Ascending aorta (tissue), 2 donors: Measurements from ENCODE around the gene OR51E1. TPM values are rescaled to one million over a fixed set of nuclear protein-coding genes. Genes with fewer than 3 reads are reported as not detected.
A peak's percentile ranks its signal among the peaks of the same experiment; 100 is the strongest.

Source experiments
- DNase-seq, 2 donors: peaks; one replicate each; pipeline ENCODE4 v3.0.0-alpha.2; 2019; ENCODE audit warnings: low spot score in 2 of 2
- H3K27ac ChIP-seq, 2 donors: fragments of 200-600 bp; sonication (generic); one replicate each; pipeline ENCODE4 v1.5.1; 2016 to 2017; ENCODE audit warnings: mild to moderate bottlenecking in 1 of 2
- H3K27me3 ChIP-seq: fragments of 200-600 bp; sonication (generic); one replicate; pipeline ENCODE4 v1.5.1; 2017
- H3K36me3 ChIP-seq, 2 donors: fragments of 200-600 bp; sonication (generic); one replicate each; pipeline ENCODE4 v1.5.1; 2016
- H3K4me1 ChIP-seq, 2 donors: fragments of 200-600 bp; sonication (generic); one replicate each; pipeline ENCODE4 v1.5.1; 2016 to 2017; ENCODE audit warnings: mild to moderate bottlenecking in 1 of 2
- H3K4me3 ChIP-seq, 2 donors: fragments of 200-600 bp; sonication (generic); one replicate each; pipeline ENCODE4 v1.5.1; 2016 to 2017; ENCODE audit warnings: mild to moderate bottlenecking in 1 of 2
- H3K9me3 ChIP-seq, 2 donors: fragments of 200-600 bp; sonication (generic); one replicate each; pipeline ENCODE4 v1.5.1; 2016
- intact Hi-C: fragments of 100-400 bp; cut with DNase I; formaldehyde crosslinking; loops from one replicate; pipeline ENCODE4 v1.15.1; 2023
- total RNA-seq: library from RNA; depleted of rRNA; stranded (reverse); fragments of >200 nt; gene quantifications from one replicate; pipeline ENCODE4 v1.1.0, GENCODE V29; 2016
- TF ChIP-seq, protein P1 (sequence below), 3 experiments: fragments of 200-600 bp in 2 of 3; fragments of 450-650 bp in 1 of 3; sonication (generic) in 2 of 3; IDR thresholded peaks; one replicate each; pipeline ENCODE4 v1.5.1; 2016 to 2019; ENCODE audit warnings: antibody characterized with exemption in 3 of 3, mild to moderate bottlenecking in 1 of 3, moderate library complexity in 1 of 3

Gene OR51E1, protein sequence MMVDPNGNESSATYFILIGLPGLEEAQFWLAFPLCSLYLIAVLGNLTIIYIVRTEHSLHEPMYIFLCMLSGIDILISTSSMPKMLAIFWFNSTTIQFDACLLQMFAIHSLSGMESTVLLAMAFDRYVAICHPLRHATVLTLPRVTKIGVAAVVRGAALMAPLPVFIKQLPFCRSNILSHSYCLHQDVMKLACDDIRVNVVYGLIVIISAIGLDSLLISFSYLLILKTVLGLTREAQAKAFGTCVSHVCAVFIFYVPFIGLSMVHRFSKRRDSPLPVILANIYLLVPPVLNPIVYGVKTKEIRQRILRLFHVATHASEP
- 1.7 TPM for total RNA-seq

DNA sequence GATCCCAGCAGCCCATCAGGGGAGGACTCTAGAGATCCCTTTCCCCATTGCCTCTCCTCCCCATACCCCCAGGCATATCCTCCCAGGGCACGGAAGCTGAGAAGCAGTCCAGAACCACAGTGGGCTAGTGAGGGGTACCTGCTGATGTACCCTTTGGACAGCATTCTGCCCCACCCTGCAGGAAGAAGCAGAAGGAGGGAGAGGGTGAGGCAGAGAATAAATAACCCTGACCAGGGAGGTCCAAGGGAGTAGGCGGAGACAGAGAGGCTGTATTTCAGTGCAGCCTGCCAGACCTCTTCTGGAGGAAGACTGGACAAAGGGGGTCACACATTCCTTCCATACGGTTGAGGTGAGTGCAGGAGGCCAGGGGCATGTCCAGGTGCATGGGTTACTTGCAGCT, at the start of gene OR51E1:
TSS of gene OR51E1 (plus strand) at position 301 of the 400 bp plus-strand sequence. CDS start 8,545 bp downstream, outside the sequence.
- Histone ChIP-seq H3K4me1 (no peaks in the 10 kb centered on the region), H3K27me3 (no peaks in the 10 kb centered on the region), H3K9me3 (no peaks in the 10 kb centered on the region), H3K4me3 (no peak within 1 kb of the TSS), H3K36me3 (no peaks in the 10 kb centered on the region), H3K27ac (no peak within 1 kb of the TSS)
- TF ChIP-seq, protein P1, sequence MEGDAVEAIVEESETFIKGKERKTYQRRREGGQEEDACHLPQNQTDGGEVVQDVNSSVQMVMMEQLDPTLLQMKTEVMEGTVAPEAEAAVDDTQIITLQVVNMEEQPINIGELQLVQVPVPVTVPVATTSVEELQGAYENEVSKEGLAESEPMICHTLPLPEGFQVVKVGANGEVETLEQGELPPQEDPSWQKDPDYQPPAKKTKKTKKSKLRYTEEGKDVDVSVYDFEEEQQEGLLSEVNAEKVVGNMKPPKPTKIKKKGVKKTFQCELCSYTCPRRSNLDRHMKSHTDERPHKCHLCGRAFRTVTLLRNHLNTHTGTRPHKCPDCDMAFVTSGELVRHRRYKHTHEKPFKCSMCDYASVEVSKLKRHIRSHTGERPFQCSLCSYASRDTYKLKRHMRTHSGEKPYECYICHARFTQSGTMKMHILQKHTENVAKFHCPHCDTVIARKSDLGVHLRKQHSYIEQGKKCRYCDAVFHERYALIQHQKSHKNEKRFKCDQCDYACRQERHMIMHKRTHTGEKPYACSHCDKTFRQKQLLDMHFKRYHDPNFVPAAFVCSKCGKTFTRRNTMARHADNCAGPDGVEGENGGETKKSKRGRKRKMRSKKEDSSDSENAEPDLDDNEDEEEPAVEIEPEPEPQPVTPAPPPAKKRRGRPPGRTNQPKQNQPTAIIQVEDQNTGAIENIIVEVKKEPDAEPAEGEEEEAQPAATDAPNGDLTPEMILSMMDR (IDR thresholded peaks at IDR 0.05), result no peak
- intact Hi-C loops, result no loop called here
- DNase-seq, result no peak

GRCh38 chr11:4605057-4605456, 38.7 kb upstream of the OR51E1 start:
- Histone ChIP-seq H3K4me1 (peaks cover 0 to 10% of the 10 kb centered on the region in 2 donors), H3K9me3 (no peaks in the 10 kb centered on the region), H3K27me3 (no peaks in the 10 kb centered on the region), H3K36me3 (peaks cover 28 to 45% of the 10 kb centered on the region in 2 donors), H3K27ac (no peak overlapping the region), H3K4me3 (no peak overlapping the region)
- no peak for DNase-seq
- intact Hi-C loops, result loop anchor here (5.0 to 10.0 kb wide), 4 partner anchors 508 to 1632 kb away; partner anchors contain the start of genes CNGA4, TRIM22, TRIM5 and TRIM6
- TF ChIP-seq, protein P1 (IDR thresholded peaks at IDR 0.05), result no peak

- intact Hi-C loops, result loop anchor here (5.0 to 10.0 kb wide), 4 partner anchors 509 to 1631 kb away; partner anchors contain the start of genes CNGA4, TRIM22, TRIM5 and TRIM6
- Histone ChIP-seq H3K36me3 (peaks cover 14 to 31% of the 10 kb centered on the region in 2 donors), H3K4me1 (peaks cover 0 to 10% of the 10 kb centered on the region in 2 donors), H3K27me3 (no peaks in the 10 kb centered on the region), H3K4me3 (peak overlapping the region; percentile 70 to 88), H3K27ac (no peak overlapping the region), H3K9me3 (no peaks in the 10 kb centered on the region)
- TF ChIP-seq, protein P1 (IDR thresholded peaks at IDR 0.05), result no peak
- no peak for DNase-seq
Measured at GRCh38 chr11:4606231-4607015, 37.4 kb upstream of the OR51E1 start.

- TF ChIP-seq, protein P1 (IDR thresholded peaks at IDR 0.05), result no peak
- intact Hi-C loops, result loop anchor here (5.0 to 10.0 kb wide), 4 partner anchors 510 to 1630 kb away; partner anchors contain the start of genes CNGA4, TRIM22, TRIM5 and TRIM6
- DNase-seq, result no peak
- Histone ChIP-seq H3K4me1 (peaks cover 0 to 10% of the 10 kb centered on the region in 2 donors), H3K4me3 (peak overlapping the region; percentile 70 to 88), H3K9me3 (no peaks in the 10 kb centered on the region), H3K27ac (peak overlapping the region; percentile 94 to 95), H3K27me3 (no peaks in the 10 kb centered on the region), H3K36me3 (peaks cover 7 to 25% of the 10 kb centered on the region in 2 donors)
Measured at GRCh38 chr11:4607096-4607495, 36.7 kb upstream of the OR51E1 start.

DNA sequence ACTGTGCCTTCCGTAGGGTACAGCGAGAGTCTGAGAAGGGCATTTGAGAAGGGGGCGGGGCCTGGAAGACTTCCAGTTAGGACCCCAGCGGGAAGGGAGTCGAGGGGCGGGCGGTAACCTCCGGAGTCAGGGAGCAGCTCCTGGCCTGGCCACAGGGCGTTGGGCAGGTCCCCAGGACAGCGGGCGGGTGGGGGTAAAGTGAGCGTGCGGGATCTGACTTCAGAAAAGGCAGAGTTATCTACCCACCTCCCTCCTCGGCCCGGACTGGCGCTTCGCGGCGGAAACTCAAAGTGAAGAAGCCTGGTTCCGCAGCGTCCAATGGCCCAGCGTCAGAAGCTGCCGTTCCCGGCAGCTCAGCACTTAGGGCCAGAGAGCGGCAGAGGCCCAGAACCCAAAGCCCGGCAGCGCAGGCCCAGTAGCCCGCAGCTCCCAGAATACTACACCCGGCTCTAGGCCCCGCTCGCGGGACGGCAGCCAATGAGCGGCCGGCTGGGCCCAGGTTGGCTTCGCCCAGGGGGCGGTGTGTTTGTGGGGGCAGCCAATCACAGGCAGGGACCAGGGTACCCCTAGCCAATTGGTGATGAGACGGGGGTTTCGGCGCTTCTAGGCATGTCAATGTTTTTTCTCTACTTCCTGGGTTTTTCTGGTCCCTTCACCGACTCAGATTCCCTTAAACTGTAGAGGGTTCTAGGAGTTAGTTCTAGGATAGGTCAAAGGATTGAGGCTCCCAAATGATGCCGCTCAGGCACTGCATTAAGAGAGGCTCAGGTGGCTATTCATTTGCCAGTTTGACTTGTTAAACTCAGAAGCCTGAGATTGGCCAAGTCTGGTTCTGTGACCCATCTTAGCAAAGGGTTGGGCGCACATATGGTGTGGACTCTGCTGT, 35.8 kb upstream of the OR51E1 start, which contains the start of gene TRIM68:
TSS of gene TRIM68 (minus strand) at position 451 of the 886 bp plus-strand sequence. CDS start 2,727 bp downstream, outside the sequence.
- peak within 1 kb of the TSS; percentile 94 to 95 for H3K27ac ChIP-seq
- TF ChIP-seq, protein P1 (IDR thresholded peaks at IDR 0.05), result no peak
- H3K4me1 ChIP-seq, result peaks cover 0 to 10% of the 10 kb centered on the region in 2 donors
- no peaks in the 10 kb centered on the region for H3K27me3 ChIP-seq
- intact Hi-C loops, result loop anchor here (2.0 to 10.0 kb wide), 5 partner anchors 215 to 1629 kb away; partner anchors contain the start of genes CNGA4, TRIM21, TRIM22 and TRIM5
- H3K4me3 ChIP-seq, result peak within 1 kb of the TSS; percentile 70 to 88
- H3K9me3 ChIP-seq, result no peaks in the 10 kb centered on the region
- DNase-seq, result peak; percentile 86 to 98
- H3K36me3 ChIP-seq, result peaks cover 3 to 18% of the 10 kb centered on the region in 2 donors
